HEK293 (cell line): ENCODE measurements around the gene ENOSF1.

ENCODE experiments used
- CTCF ChIA-PET: fragments of 350-600 bp; formaldehyde crosslinking; extraction: SDS; loops from one replicate; lab custom pipeline; 2021; ENCODE audit warnings: antibody characterized with exemption; lab: Yijun Ruan, JAX
- POLR2A ChIA-PET: fragments of 300-600 bp; formaldehyde crosslinking; extraction: SDS; loops from one replicate; lab custom pipeline; 2020; ENCODE audit warnings: antibody characterized with exemption, inconsistent platforms; lab: Yijun Ruan, JAX
- H3K27ac ChIP-seq: fragments of 200-500 bp; sonication (Bioruptor generic); 2 replicates; pipeline ENCODE4 v1.5.1; 2014; ENCODE audit warnings: low read depth, low read length, control low read depth, inconsistent platforms; ENCODE audit errors: extremely low read depth
- H3K36me3 ChIP-seq, 2 experiments: fragments of 200-500 bp in 1 of 2; sonication (Bioruptor generic) in 1 of 2; 1 replicate in 1 of 2; 2 replicates in 1 of 2; pipeline ENCODE4 v1.5.1; 2014 to 2017; ENCODE audit warnings: inconsistent platforms in 2 of 2, low read length in 2 of 2; ENCODE audit not compliant: control insufficient read depth in 2 of 2, insufficient read depth in 1 of 2
- H3K4me1 ChIP-seq: fragments of 200-500 bp; sonication (Bioruptor generic); 2 replicates; pipeline ENCODE4 v1.5.1; 2014; ENCODE audit warnings: mild to moderate bottlenecking, low read length, inconsistent platforms; ENCODE audit not compliant: control insufficient read depth, insufficient read depth
- H3K4me3 ChIP-seq: 2 replicates; pipeline ENCODE4 v1.5.1; 2011; ENCODE audit warnings: low read depth, mild to moderate bottlenecking, control low read depth, low read length, moderate library complexity
- H3K9me3 ChIP-seq: fragments of 200-500 bp; sonication (Bioruptor generic); 2 replicates; pipeline ENCODE4 v1.5.1; 2014; ENCODE audit warnings: low read depth, low read length, inconsistent platforms; ENCODE audit not compliant: control insufficient read depth, insufficient read depth
- KLF1 ChIP-seq: fragments of 450-650 bp; formaldehyde crosslinking; IDR thresholded peaks from 2 replicates; pipeline ENCODE4 v1.5.1; 2016; ENCODE audit warnings: missing biosample characterization, missing genetic modification characterization
- SP2 ChIP-seq: fragments of 450-650 bp; formaldehyde crosslinking; IDR thresholded peaks from 2 replicates; pipeline ENCODE4 v1.5.1; 2016; ENCODE audit warnings: missing biosample characterization, missing genetic modification characterization
- TSHZ1 ChIP-seq: fragments of 450-650 bp; formaldehyde crosslinking; IDR thresholded peaks from 2 replicates; pipeline ENCODE4 v1.5.1; 2016; ENCODE audit warnings: missing biosample characterization, missing genetic modification characterization, borderline replicate concordance
- ZBTB1 ChIP-seq: fragments of 450-650 bp; formaldehyde crosslinking; IDR thresholded peaks from 2 replicates; pipeline ENCODE4 v1.5.1; 2016; ENCODE audit warnings: missing biosample characterization, missing genetic modification characterization
- ZBTB7A ChIP-seq: fragments of 450-650 bp; formaldehyde crosslinking; IDR thresholded peaks from 2 replicates; pipeline ENCODE4 v1.5.1; 2016; ENCODE audit warnings: low read depth, missing biosample characterization, missing genetic modification characterization
- ZNF169 ChIP-seq: fragments of 450-650 bp; formaldehyde crosslinking; IDR thresholded peaks from 2 replicates; pipeline ENCODE4 v1.5.1; 2016; ENCODE audit warnings: missing biosample characterization, missing genetic modification characterization
- ZNF23 ChIP-seq: fragments of 450-650 bp; formaldehyde crosslinking; IDR thresholded peaks from 2 replicates; pipeline ENCODE4 v1.5.1; 2016; ENCODE audit warnings: missing biosample characterization, missing genetic modification characterization, borderline replicate concordance
- ZNF366 ChIP-seq: fragments of 450-650 bp; formaldehyde crosslinking; conservative IDR thresholded peaks from 2 replicates; pipeline ENCODE4 v1.5.1; 2016; ENCODE audit warnings: missing biosample characterization, missing genetic modification characterization
- ZNF398 ChIP-seq: fragments of 450-650 bp; formaldehyde crosslinking; IDR thresholded peaks from 2 replicates; pipeline ENCODE4 v1.5.1; 2017; ENCODE audit warnings: missing biosample characterization, missing genetic modification characterization
- ZNF544 ChIP-seq: fragments of 450-650 bp; formaldehyde crosslinking; IDR thresholded peaks from 2 replicates; pipeline ENCODE4 v1.5.0; 2017; ENCODE audit warnings: missing biosample characterization, missing genetic modification characterization
- ZNF610 ChIP-seq: fragments of 450-650 bp; formaldehyde crosslinking; IDR thresholded peaks from 2 replicates; pipeline ENCODE4 v1.5.1; 2016; ENCODE audit warnings: missing biosample characterization, missing genetic modification characterization, borderline replicate concordance
- ZNF639 ChIP-seq: fragments of 450-650 bp; formaldehyde crosslinking; IDR thresholded peaks from 2 replicates; pipeline ENCODE4 v1.5.1; 2016; ENCODE audit warnings: missing biosample characterization, missing genetic modification characterization
- TF ChIP-seq, protein P1 (sequence below): fragments of 450-650 bp; formaldehyde crosslinking; IDR thresholded peaks from 2 replicates; pipeline ENCODE4 v1.5.1; 2016; ENCODE audit warnings: missing biosample characterization, missing genetic modification characterization, borderline replicate concordance
- TF ChIP-seq, protein P2 (sequence below): fragments of 450-650 bp; formaldehyde crosslinking; IDR thresholded peaks from 2 replicates; pipeline ENCODE4 v1.5.1; 2016; ENCODE audit warnings: missing biosample characterization, missing genetic modification characterization

The ENOSF1 gene

DNA sequence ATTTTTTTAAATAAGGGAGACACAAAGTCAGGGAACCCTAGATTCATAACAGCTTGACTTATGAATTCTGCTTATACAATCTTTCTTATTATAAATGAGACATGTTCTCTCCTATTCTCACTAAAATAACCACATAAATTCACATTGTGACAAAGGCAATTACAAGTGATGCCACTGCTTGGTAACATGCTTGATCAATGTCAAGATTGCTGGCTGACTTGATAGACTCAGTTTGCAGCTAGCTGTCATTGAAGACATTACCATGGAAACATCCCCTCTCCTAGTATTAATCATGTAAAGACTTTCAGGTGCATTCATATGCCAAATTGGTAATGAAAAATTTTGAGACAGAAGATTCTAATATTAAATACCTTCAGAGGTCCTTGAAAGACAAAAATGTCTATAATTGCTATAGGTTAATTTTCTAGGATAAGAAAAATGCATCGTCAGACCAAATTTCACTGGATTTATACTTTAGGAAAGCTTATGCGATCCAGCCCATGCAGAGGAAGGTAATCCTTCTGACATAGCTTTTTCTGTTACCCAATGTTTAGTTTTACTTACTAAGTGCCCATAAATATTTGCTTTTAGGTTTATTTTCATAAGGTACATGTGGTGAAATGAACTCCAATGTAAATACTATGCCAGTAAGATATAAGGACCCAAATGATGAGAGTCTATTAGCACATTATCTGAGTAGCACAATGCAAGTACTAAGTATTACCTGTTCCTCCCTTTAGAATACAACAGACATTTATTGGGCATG, 32.6 kb upstream of the ENOSF1 start:
- Histone ChIP-seq H3K4me3 (no peak overlapping the region), H3K9me3 (no peaks in the 10 kb centered on the region), H3K27ac (no peak overlapping the region), H3K4me1 (no peaks in the 10 kb centered on the region), H3K36me3 (peaks cover 30 to 36% of the 10 kb centered on the region in 2 experiments)
- ChIA-PET POLR2A (interaction anchor here (0.6 kb wide), 1 partner anchor 12 kb away, joined by 7 read pairs; no protein-coding TSS in a partner anchor), CTCF (interaction anchor here (0.6 to 10.7 kb wide), 4 partner anchors 66 to 96 kb away, joined by 4 to 230 read pairs (median 4); no protein-coding TSS in a partner anchor)
- no peak for TF ChIP-seq ZNF366
- TF ChIP-seq ZNF23 (tag by site-specific recombination), result no peak
- no peak for TF ChIP-seq ZNF398 (tag by site-specific recombination)
- no peak for TF ChIP-seq SP2 (tag by site-specific recombination)
- TF ChIP-seq KLF1 (tag by site-specific recombination), result no peak
- no peak for TF ChIP-seq ZNF169
- no peak for TF ChIP-seq ZNF639
- TF ChIP-seq ZBTB7A, result no peak
- TF ChIP-seq ZBTB1 (tag by site-specific recombination), result no peak
- no peak for TF ChIP-seq TSHZ1 (tag by site-specific recombination)
- no peak for TF ChIP-seq ZNF610 (tag by site-specific recombination)
- TF ChIP-seq ZNF544 (tag by site-specific recombination), result no peak
- TF ChIP-seq, protein P1, sequence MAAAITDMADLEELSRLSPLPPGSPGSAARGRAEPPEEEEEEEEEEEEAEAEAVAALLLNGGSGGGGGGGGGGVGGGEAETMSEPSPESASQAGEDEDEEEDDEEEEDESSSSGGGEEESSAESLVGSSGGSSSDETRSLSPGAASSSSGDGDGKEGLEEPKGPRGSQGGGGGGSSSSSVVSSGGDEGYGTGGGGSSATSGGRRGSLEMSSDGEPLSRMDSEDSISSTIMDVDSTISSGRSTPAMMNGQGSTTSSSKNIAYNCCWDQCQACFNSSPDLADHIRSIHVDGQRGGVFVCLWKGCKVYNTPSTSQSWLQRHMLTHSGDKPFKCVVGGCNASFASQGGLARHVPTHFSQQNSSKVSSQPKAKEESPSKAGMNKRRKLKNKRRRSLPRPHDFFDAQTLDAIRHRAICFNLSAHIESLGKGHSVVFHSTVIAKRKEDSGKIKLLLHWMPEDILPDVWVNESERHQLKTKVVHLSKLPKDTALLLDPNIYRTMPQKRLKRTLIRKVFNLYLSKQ, result no peak
- TF ChIP-seq, protein P2, sequence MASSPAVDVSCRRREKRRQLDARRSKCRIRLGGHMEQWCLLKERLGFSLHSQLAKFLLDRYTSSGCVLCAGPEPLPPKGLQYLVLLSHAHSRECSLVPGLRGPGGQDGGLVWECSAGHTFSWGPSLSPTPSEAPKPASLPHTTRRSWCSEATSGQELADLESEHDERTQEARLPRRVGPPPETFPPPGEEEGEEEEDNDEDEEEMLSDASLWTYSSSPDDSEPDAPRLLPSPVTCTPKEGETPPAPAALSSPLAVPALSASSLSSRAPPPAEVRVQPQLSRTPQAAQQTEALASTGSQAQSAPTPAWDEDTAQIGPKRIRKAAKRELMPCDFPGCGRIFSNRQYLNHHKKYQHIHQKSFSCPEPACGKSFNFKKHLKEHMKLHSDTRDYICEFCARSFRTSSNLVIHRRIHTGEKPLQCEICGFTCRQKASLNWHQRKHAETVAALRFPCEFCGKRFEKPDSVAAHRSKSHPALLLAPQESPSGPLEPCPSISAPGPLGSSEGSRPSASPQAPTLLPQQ, result no peak
- TF ChIP-seq, all 188 proteins: peak for 0
